ENCODE data around the gene DDX42. TPM values are rescaled to one million over a fixed set of nuclear protein-coding genes. Genes with fewer than 3 reads are reported as not detected.

Gene DDX42
- total RNA-seq, result 100 to 1,000 TPM in 2 of 6 donors, 10 to 100 TPM in 4; 76.8 to 345 (median 87.6) TPM

- Histone ChIP-seq H3K27ac (peak within 1 kb of the TSS; percentile 96 to 99 (median 97)), H3K4me1 (peaks cover 35 to 58% (median 43%) of the 10 kb centered on the region in 4 donors), H3K4me3 (peak within 1 kb of the TSS; percentile 78 to 98 (median 80)), H3K9me3 (no peaks in the 10 kb centered on the region), H3K36me3 (peaks cover 0 to 11% (median 4%) of the 10 kb centered on the region in 4 donors), H3K27me3 (no peaks in the 10 kb centered on the region)
- WGBS, 2 donors, result 0 to 2% methylated on average over 25 to 49 of the region's 67 CpGs
- DNase-seq (peak; percentile 90 to 96), ATAC-seq (ENCODE audit: low FRiP score in 2 of 2) (peak in 1 of 2 donors; percentile 42)
- TF ChIP-seq EP300 (IDR thresholded peaks at IDR 0.05) (no peak), POLR2A (IDR thresholded peaks at IDR 0.05) (peak in 1 of 4 donors; percentile 34), POLR2AphosphoS5 (IDR thresholded peaks at IDR 0.05) (peak in 1 of 2 donors; percentile 66)
- TF ChIP-seq, protein P1, sequence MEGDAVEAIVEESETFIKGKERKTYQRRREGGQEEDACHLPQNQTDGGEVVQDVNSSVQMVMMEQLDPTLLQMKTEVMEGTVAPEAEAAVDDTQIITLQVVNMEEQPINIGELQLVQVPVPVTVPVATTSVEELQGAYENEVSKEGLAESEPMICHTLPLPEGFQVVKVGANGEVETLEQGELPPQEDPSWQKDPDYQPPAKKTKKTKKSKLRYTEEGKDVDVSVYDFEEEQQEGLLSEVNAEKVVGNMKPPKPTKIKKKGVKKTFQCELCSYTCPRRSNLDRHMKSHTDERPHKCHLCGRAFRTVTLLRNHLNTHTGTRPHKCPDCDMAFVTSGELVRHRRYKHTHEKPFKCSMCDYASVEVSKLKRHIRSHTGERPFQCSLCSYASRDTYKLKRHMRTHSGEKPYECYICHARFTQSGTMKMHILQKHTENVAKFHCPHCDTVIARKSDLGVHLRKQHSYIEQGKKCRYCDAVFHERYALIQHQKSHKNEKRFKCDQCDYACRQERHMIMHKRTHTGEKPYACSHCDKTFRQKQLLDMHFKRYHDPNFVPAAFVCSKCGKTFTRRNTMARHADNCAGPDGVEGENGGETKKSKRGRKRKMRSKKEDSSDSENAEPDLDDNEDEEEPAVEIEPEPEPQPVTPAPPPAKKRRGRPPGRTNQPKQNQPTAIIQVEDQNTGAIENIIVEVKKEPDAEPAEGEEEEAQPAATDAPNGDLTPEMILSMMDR (IDR thresholded peaks at IDR 0.05), result peak in 1 of 6 experiments; percentile 17
These were observed at the start of gene DDX42 for GRCh38 chr17:63774141-63774968. TSS of gene DDX42 (plus strand) at chr17:63774170. CDS start at chr17:63787050, 12,880 bp downstream.

GRCh38 chr17:63735691-63736090 lies 38.3 kb upstream of the DDX42 start:
- no peak for ATAC-seq (ENCODE audit: low FRiP score in 2 of 2)
- peaks cover 6 to 7% (median 7%) of the 10 kb centered on the region in 4 donors for H3K4me1 ChIP-seq

GRCh38 chr17:63740464-63741142 lies 33.4 kb upstream of the DDX42 start:
- Histone ChIP-seq H3K4me3 (peak overlapping the region in 3 of 4 donors; percentile 86 to 97 (median 91)), H3K36me3 (peaks cover 0 to 6% (median 2%) of the 10 kb centered on the region in 4 donors), H3K4me1 (peaks cover 10 to 22% (median 15%) of the 10 kb centered on the region in 4 donors), H3K9me3 (no peaks in the 10 kb centered on the region), H3K27ac (peak overlapping the region; percentile 93 to 99 (median 96)), H3K27me3 (no peaks in the 10 kb centered on the region)
- TF ChIP-seq POLR2A (IDR thresholded peaks at IDR 0.05), result no peak
- TF ChIP-seq, protein P1 (IDR thresholded peaks at IDR 0.05), result no peak
- 32 to 34% methylated on average over 12 of the region's 12 CpGs for WGBS, 2 donors
- DNase-seq (no peak), ATAC-seq (ENCODE audit: low FRiP score in 2 of 2) (no peak)

More at GRCh38 chr17:63735691-63736090, 38.3 kb upstream of the DDX42 start:
- Histone ChIP-seq H3K27ac (no peak overlapping the region), H3K9me3 (no peaks in the 10 kb centered on the region), H3K4me3 (no peak overlapping the region), H3K27me3 (no peaks in the 10 kb centered on the region), H3K36me3 (no peaks in the 10 kb centered on the region)
- no peak for DNase-seq
- 93 to 95% methylated on average over 8 of the region's 8 CpGs for WGBS, 2 donors
- TF ChIP-seq EP300 (IDR thresholded peaks at IDR 0.05), result no peak
- TF ChIP-seq POLR2AphosphoS5 (IDR thresholded peaks at IDR 0.05), result no peak
- no peak for TF ChIP-seq POLR2A (IDR thresholded peaks at IDR 0.05)
- TF ChIP-seq, protein P1 (IDR thresholded peaks at IDR 0.05), result no peak

- ATAC-seq (ENCODE audit: low FRiP score in 2 of 2), result peak in 1 of 2 donors; percentile 48
- Histone ChIP-seq H3K4me3 (peak overlapping the region; percentile 48 to 97 (median 88)), H3K27me3 (no peaks in the 10 kb centered on the region), H3K36me3 (peaks cover 4 to 10% (median 6%) of the 10 kb centered on the region in 4 donors), H3K27ac (peak overlapping the region; percentile 93 to 99 (median 96)), H3K9me3 (no peaks in the 10 kb centered on the region), H3K4me1 (peaks cover 10 to 22% (median 15%) of the 10 kb centered on the region in 4 donors)
- TF ChIP-seq, protein P1 (IDR thresholded peaks at IDR 0.05), result no peak
- TF ChIP-seq POLR2A (IDR thresholded peaks at IDR 0.05) (no peak), EP300 (IDR thresholded peaks at IDR 0.05) (no peak), POLR2AphosphoS5 (IDR thresholded peaks at IDR 0.05) (no peak)
- WGBS, 2 donors, result 0% methylated on average over 5 to 14 of the region's 14 CpGs
- no peak for DNase-seq
These were observed 32.9 kb upstream of the DDX42 start for GRCh38 chr17:63741143-63741407.

All from upper lobe of left lung (tissue), 6 donors.